Hypothalamus (tissue), 51 donors: ENCODE data around the gene JUN.

ENCODE experiments used
- DNase-seq, 51 donors: peaks; one replicate each; lab custom pipeline; 2025; lab: John Stamatoyannopoulos, UW

JUN gene

GRCh38 chr1:58783993-58784757, at the start of gene JUN:
Gene JUN, minus strand, starts transcription at chr1:58784047. Its CDS starts 977 bp downstream, at chr1:58783070.
- DNase-seq = peak; percentile 89 to 100 (median 99)

GRCh38 chr1:58833166-58833565, 49.3 kb upstream of the JUN start:
- DNase-seq = no peak

- no peak for DNase-seq
Observed at GRCh38 chr1:58830291-58830690, 46.4 kb upstream of the JUN start.

DNA sequence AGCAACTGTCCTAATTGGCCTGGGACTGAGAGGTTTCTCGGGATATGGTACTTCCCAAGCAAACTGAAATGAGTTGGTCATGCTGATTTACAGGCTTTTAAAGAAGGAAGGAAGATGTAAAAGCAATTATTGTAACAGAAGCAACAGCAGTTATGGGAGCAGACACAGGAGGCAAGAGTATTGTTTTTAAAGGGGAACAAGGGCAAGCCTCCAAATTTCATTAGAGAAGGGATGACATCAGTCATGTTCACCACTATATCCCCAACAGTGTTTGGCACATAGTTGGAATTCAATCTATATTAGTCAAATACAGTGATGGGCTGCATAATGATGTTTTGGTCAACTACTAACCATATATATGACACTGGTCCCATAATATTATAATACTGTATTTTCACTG, 46.0 kb upstream of the JUN start:
- DNase-seq = no peak

GRCh38 chr1:58827298-58827697, 43.5 kb upstream of the JUN start:
- no peak for DNase-seq

- DNase-seq = no peak
Observed at GRCh38 chr1:58824753-58825389, 41.0 kb upstream of the JUN start.

- no peak for DNase-seq
Observed at GRCh38 chr1:58823481-58824010, 39.7 kb upstream of the JUN start.

DNA sequence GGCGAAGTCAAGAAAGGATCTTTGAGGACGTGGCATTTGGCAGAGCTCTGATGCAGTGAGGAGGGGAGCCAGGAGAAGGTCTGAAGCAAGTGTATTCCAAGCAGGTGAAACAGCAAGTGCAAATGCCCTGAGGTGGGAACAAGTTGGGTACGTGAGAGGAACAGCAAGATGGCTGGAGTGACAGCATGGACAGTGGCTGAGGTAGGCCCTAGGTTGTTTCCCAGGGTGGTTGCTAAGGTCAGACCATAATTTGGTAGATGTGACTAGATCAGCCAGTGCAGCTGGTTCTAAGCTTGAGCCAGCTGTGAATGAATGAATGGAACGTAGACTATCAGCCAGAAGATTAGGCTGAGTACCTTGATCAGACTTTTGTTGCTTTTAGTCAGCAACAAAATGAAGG, 37.5 kb upstream of the JUN start:
- DNase-seq = no peak

GRCh38 chr1:58818976-58819375, 35.1 kb upstream of the JUN start:
- no peak for DNase-seq

GRCh38 chr1:58818075-58818474, 34.2 kb upstream of the JUN start:
- DNase-seq = no peak

GRCh38 chr1:58816747-58817221, 32.9 kb upstream of the JUN start:
- DNase-seq = no peak

GRCh38 chr1:58816072-58816746, 32.4 kb upstream of the JUN start:
- DNase-seq = peak in 50 of 51 donors; percentile 18 to 89 (median 74)

- peak in 2 of 51 donors; percentile 32 to 48 for DNase-seq
Observed at GRCh38 chr1:58815686-58816071, 31.8 kb upstream of the JUN start.

GRCh38 chr1:58815069-58815685, 31.3 kb upstream of the JUN start:
- peak in 23 of 51 donors; percentile 3 to 50 (median 17) for DNase-seq

DNA sequence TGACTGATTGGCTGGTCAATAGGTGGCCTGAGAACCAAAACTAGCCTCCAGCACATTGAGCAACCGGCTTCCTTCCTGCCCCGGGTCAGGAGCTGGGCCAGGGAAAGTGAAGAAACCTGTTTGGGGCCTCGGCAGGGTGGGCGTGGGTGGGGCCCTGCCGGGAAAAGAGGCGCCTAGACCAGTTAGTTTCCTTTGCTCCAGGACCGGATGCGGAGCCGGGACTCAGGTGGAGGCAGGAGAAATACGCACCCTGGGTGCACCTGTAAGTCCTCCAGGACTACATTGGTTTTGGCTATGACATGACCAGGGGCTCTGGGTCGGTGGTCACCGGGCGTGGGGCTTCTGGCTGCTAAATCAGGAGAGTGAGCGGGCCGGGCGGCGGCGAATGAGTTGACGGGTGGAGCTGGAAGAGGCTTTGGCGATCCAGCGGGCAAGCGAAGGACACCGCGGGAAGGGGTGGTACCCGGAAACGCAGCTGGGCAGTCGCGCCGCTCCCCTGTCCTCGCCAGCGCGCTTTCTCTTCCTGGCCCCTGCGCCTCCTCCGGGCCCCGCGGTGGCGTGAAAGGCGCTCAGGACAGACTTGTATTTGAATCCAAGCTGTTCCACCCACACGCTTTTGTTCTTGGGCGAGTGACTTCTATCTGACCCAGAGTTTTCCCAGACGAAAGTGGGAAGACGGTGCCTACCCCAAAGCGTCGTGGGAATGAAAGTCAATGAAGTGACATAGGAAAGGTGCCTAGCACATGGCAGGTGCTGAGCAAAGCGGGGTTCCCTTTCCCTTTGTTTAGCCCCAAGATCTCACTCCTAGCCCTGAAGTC, 30.6 kb upstream of the JUN start:
- peak in 5 of 51 donors; percentile 3 to 12 (median 7) for DNase-seq

DNA sequence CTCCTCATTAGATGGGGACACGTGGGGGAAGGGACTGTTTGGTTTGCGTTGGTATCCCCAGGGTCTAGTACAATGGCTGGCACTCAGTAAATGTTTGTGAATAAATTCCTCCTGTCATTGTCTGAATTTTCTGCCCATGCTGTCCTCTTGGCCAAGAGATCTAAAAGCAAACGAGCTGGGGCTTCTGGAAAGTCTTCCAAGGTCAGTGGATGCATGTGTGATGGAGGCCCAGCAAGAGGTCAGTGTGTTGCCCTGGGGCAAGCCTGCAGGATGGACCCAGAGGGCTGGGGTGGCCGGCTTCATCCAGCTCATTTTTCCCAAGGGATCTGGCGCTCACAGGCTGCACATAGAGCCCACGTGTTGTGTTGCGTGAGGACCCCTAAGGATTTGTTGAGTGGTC, 30.0 kb upstream of the JUN start:
- DNase-seq = no peak

DNA sequence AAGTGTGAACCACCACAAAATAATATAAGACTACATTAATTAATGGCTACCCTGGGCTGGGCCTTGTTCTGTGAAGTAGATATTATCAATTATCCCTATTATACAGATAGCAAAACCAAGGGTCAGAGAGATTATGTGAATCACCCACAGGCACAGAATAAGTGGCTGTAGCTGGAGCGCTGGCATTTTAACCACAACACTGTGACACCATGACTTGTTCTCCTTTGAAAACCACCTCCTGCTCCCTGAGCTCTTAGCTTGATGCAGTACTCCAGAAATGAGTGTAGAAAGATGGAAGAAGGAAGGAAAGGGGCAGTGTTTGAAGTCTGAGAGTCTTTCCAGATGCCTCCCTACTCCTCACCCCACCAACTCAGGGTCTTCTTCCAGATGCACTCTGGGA, 29.5 kb upstream of the JUN start:
- no peak for DNase-seq

GRCh38 chr1:58812926-58813325, 29.1 kb upstream of the JUN start:
- DNase-seq = no peak

DNA sequence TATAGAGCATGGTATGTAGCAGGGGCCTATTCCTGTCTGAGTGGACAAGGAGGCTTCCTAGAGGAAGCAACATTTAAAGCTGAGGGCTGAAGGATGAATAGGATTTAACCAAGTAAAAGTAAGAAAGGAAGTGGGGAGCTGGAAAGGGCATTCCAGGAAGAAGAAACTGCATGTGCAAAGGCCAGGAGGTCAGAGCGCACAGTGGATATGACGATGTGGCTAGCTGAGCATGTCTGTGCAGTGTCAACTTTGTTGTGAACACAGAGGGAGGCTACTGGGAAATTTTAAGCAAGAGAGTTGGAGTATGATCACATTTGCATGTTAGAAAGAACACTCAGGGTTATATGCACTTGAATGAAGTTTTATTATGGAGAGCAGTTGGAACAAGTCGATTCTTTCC, 28.6 kb upstream of the JUN start:
- DNase-seq = no peak

DNA sequence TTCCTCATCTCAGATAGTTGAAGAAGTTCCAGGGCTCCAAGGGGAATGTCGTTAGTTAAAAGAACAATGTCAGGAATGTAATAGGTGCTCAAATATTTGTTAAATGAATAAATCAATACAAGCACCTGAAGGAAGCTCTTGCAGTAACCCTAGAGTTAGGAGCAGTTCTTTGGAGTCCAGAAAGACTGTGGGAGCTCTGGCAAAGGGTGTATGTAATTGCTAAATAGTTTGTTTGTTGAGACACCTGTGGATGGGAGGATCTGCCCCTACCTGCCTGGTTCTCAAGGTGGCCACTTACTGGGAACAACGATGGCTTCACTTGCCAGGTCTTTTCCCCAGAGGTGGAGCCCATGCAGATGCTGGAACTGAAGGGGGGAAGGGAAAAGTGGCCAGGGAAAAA, 27.5 kb upstream of the JUN start:
- DNase-seq = no peak
